Subcutaneous abdominal adipose tissue (tissue), 5 donors: ENCODE data around the gene APOBEC4.
A peak's percentile ranks its signal among the peaks of the same experiment; 100 is the strongest.

Experiments
- H3K27ac ChIP-seq: one replicate; pipeline ENCODE4 v1.7.0; 2013; ENCODE audit warnings: low read depth, mild to moderate bottlenecking, inconsistent platforms, low read length, moderate library complexity
- H3K27me3 ChIP-seq, 5 donors: one replicate each; pipeline ENCODE4 v1.7.0; 2013; ENCODE audit warnings: low read length in 5 of 5, inconsistent platforms in 1 of 5; ENCODE audit not compliant: control insufficient read depth in 5 of 5, insufficient read depth in 4 of 5
- H3K36me3 ChIP-seq, 5 donors: one replicate each; pipeline ENCODE4 v1.7.0; 2013; ENCODE audit warnings: low read length in 5 of 5; ENCODE audit not compliant: control insufficient read depth in 5 of 5, insufficient read depth in 5 of 5
- H3K4me1 ChIP-seq, 5 donors: one replicate each; pipeline ENCODE4 v1.7.0; 2013; ENCODE audit warnings: low read length in 5 of 5, mild to moderate bottlenecking in 3 of 5, moderate library complexity in 1 of 5; ENCODE audit not compliant: control insufficient read depth in 5 of 5, insufficient read depth in 5 of 5
- H3K4me3 ChIP-seq, 5 donors: one replicate each; pipeline ENCODE4 v1.7.0; 2013; ENCODE audit warnings: low read length in 5 of 5, low read depth in 1 of 5
- H3K9ac ChIP-seq, 5 donors: one replicate each; pipeline ENCODE4 v1.7.0; 2013; ENCODE audit warnings: low read length in 5 of 5, mild to moderate bottlenecking in 4 of 5, moderate library complexity in 3 of 5
- H3K9me3 ChIP-seq, 5 donors: one replicate each; pipeline ENCODE4 v1.7.0; 2013; ENCODE audit warnings: low read length in 5 of 5; ENCODE audit not compliant: control insufficient read depth in 5 of 5
- donor health status: healthy.
- donor health status: healthy.
- donor health status: healthy.
- donor health status: healthy.
- donor health status: healthy.

Gene APOBEC4

DNA sequence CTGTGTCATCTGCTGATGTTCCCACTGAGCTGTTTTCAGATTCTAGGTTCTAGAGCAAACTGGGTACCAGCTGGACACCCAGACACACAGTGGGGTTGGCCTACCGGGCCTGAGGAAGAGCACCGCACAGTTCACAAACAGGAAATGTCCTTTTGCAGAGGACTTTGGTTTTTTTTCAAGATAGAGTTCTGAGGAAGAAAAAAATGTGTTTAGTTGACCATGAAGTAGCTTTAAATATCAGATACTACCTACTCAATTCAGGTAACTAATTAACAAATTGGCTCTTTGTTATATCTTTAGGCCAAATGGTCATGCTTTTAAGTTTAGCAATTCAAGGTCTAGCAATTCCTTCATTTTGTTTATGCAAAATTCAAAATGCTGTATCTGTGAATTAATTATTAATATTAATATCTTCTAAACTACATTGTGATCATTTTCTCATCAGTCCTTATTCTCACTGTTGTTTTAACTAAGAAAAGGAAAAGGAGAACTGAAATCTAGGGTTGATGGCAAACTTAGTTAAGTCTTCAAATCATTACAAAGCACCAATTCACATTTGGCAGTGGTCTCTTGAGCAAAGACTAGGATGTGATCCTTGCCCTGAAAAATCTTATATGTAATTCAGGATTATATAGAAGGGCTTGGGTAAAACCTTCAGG, 45.7 kb downstream of the APOBEC4 start:
- H3K4me3 ChIP-seq, result no peak overlapping the region
- no peaks in the 10 kb centered on the region for H3K36me3 ChIP-seq
- peaks cover 0 to 4% (median 0%) of the 10 kb centered on the region in 5 donors for H3K27me3 ChIP-seq
- H3K4me1 ChIP-seq, result peaks cover 5 to 31% (median 14%) of the 10 kb centered on the region in 5 donors
- no peak overlapping the region for H3K9ac ChIP-seq
- no peaks in the 10 kb centered on the region for H3K9me3 ChIP-seq
- no peak overlapping the region for H3K27ac ChIP-seq

DNA sequence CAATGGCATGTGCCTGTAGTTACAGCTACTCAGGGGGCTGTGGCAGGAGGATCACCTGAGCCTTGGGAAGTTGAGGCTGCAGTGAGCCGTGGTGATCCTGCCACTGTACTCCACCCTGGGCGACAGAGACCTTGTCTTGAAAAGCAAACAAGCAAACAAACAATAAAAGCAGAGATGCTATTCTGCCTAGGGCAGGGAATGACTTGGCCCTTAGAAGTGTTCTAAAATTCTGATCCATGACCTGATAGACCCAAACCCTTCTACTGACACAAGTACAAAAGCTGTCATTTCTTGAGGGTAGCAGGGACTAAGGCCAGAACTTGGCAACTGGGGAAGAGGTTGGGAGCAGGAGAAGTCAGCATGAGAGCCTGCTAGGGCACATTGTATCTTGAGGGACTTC, 47.2 kb downstream of the APOBEC4 start:
- H3K27ac ChIP-seq, result no peak overlapping the region
- no peak overlapping the region for H3K9ac ChIP-seq
- H3K36me3 ChIP-seq, result no peaks in the 10 kb centered on the region
- no peaks in the 10 kb centered on the region for H3K9me3 ChIP-seq
- H3K4me1 ChIP-seq, result peaks cover 5 to 31% (median 14%) of the 10 kb centered on the region in 5 donors
- H3K27me3 ChIP-seq, result peaks cover 0 to 4% (median 0%) of the 10 kb centered on the region in 5 donors
- no peak overlapping the region for H3K4me3 ChIP-seq

DNA sequence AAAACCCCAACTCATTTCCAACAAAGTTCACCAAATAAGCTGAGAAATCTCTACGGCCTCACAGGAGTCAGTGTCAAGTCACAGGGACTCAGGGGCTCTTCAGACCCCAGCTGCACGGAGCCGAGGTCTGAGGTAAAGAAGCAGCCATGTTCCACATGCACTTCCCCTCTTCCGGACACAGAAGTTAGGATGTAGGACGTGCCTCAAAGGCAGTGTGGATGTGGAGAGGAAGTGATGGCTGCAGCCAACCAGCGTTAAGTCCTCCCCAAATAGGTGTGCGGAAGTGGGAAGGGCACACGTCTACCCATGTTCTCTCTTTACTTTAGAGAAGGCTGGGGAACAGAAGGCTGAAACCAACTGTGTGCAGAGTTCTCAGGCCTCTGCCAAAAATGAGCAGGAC, 48.3 kb downstream of the APOBEC4 start:
- H3K36me3 ChIP-seq, result no peaks in the 10 kb centered on the region
- H3K27ac ChIP-seq, result no peak overlapping the region
- no peaks in the 10 kb centered on the region for H3K9me3 ChIP-seq
- H3K27me3 ChIP-seq, result peaks cover 0 to 4% (median 0%) of the 10 kb centered on the region in 5 donors
- peak overlapping the region in 1 of 5 donors; percentile 21 for H3K4me3 ChIP-seq
- H3K9ac ChIP-seq, result no peak overlapping the region
- peaks cover 2 to 27% (median 14%) of the 10 kb centered on the region in 5 donors for H3K4me1 ChIP-seq

DNA sequence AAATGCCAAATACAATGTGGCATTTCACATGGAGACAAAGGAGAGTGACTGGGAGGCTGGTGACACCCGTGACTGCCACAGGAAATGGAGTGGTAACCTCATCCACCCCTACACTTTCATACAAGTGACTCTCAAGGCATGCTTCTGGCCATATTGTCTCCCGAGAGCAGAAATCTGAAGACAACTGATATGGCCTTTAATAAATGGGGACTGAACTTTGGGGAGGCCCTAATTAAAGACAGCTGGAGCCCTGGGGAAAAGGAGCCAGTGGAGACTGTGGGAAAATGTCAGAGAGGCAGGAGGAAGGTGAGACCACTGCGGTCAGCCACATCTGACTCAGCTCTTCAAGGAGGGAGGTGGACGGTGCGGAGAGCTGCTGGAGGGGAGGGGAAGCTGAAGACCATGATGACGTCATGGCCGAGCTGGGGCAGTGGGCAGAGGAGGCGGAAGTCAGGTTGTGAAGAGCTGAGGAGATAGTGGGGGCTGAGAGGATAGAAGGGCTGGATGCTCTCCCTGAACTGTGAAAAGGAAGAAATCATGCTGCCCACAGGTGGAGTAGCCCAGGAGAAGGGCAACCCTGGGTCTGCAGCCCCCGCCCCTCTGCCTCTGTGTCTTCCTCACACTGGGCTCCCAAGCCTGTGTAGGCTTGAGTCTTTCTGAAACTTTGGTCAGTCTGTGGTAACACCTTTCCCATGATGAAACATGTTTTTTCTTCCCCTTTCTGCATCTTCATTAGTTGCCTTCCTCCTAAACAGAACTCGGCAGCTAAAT, 48.9 kb downstream of the APOBEC4 start:
- no peaks in the 10 kb centered on the region for H3K36me3 ChIP-seq
- no peak overlapping the region for H3K9ac ChIP-seq
- no peak overlapping the region for H3K27ac ChIP-seq
- H3K9me3 ChIP-seq, result no peaks in the 10 kb centered on the region
- H3K27me3 ChIP-seq, result peaks cover 0 to 4% (median 0%) of the 10 kb centered on the region in 5 donors
- H3K4me3 ChIP-seq, result peak overlapping the region in 1 of 5 donors; percentile 21
- peaks cover 1 to 22% (median 9%) of the 10 kb centered on the region in 5 donors for H3K4me1 ChIP-seq

DNA sequence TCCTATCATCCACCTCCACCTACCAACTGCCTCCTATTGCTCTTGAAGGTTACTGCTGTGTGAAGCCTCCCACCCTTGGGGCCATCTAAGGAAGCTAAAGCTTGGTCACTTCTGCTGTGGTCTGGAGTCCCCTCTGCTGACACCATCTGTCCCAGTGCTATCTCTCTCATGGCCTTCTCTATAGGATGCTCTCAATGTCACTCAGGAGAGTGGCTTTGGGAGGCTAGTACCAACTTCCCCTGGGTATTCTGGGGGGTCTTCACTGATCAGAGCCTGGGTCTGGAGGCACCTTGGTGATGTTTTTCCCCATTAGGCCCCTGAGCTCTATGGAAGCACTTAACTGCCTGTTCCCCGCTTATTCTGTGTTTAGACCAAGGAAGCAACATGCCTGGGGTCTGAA, 50.6 kb downstream of the APOBEC4 start:
- Histone ChIP-seq H3K4me1 (peaks cover 1 to 25% (median 14%) of the 10 kb centered on the region in 5 donors), H3K27ac (no peak overlapping the region), H3K4me3 (no peak overlapping the region)

DNA sequence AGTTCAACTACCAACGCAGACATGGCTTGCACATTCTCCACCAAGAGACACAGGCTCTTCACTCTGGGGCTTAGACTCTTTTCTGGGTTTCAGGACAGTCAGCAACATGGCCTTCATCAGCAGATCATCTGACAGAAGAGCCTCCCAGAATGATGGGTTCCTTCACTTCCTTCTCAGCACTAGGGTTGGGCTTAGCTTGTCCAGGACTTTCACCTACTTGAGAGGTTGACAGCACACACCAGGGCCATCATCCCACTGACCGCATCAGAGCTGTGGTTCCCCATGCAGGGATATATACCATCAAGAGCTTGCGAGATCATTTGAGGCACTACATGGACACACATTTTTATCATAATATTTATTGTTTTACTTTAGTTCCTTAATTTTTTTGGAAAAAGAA, 52.5 kb downstream of the APOBEC4 start:
- H3K27ac ChIP-seq, result no peak overlapping the region
- peaks cover 1 to 20% (median 14%) of the 10 kb centered on the region in 5 donors for H3K4me1 ChIP-seq
- no peak overlapping the region for H3K9ac ChIP-seq
- H3K4me3 ChIP-seq, result no peak overlapping the region
- H3K9me3 ChIP-seq, result no peaks in the 10 kb centered on the region
- peaks cover 0 to 4% (median 0%) of the 10 kb centered on the region in 5 donors for H3K27me3 ChIP-seq
- H3K36me3 ChIP-seq, result no peaks in the 10 kb centered on the region

More for the DNA sequence above, 50.6 kb downstream of the APOBEC4 start:
- H3K9ac ChIP-seq, result no peak overlapping the region
- peaks cover 0 to 4% (median 0%) of the 10 kb centered on the region in 5 donors for H3K27me3 ChIP-seq
- H3K36me3 ChIP-seq, result no peaks in the 10 kb centered on the region
- no peaks in the 10 kb centered on the region for H3K9me3 ChIP-seq

DNA sequence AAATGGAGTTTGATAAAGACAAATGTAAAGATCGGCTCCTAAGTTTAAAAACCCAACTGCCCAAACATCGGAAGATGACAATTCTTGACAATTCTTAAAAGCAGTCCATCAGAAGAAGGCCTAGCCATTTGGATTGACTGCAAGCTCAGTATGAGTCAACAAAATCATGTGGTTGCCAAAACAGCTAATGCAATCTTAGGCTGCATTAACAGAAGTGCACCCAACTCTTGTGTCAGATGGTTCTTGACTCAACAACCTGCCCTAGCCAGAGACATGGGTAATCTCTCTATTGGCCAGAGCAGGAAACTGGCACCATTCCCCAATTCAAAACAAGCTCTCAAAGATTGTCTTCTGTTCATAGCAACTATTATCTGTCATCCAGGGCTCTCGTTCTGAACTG, 53.0 kb downstream of the APOBEC4 start:
- Histone ChIP-seq H3K4me1 (peaks cover 1 to 20% (median 14%) of the 10 kb centered on the region in 5 donors), H3K27ac (no peak overlapping the region), H3K36me3 (no peaks in the 10 kb centered on the region), H3K27me3 (peaks cover 0 to 4% (median 0%) of the 10 kb centered on the region in 5 donors), H3K9me3 (no peaks in the 10 kb centered on the region), H3K9ac (no peak overlapping the region), H3K4me3 (no peak overlapping the region)

DNA sequence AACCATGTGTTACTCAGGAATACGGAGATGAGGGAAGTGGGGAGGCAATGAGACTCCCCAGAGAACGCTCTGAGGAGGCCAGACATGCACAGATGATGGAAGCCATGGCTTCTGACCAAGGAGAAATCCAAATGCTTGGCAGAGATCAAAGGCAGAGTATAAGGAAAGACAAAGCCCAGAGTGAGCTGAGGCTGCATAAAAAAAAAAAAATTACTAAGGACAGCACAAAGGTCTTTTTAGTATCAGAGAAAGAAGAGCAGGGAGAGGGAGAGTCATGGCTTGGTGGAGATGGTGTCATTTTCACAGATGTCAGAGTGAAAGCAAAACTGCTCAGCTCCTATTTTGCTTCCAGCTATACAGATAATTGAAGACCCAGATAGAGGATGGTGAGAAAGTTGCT, 54.7 kb downstream of the APOBEC4 start:
- Histone ChIP-seq H3K4me3 (no peak overlapping the region), H3K9me3 (no peaks in the 10 kb centered on the region), H3K27me3 (no peaks in the 10 kb centered on the region), H3K36me3 (no peaks in the 10 kb centered on the region), H3K27ac (no peak overlapping the region), H3K4me1 (peaks cover 0 to 15% (median 11%) of the 10 kb centered on the region in 5 donors), H3K9ac (no peak overlapping the region)

DNA sequence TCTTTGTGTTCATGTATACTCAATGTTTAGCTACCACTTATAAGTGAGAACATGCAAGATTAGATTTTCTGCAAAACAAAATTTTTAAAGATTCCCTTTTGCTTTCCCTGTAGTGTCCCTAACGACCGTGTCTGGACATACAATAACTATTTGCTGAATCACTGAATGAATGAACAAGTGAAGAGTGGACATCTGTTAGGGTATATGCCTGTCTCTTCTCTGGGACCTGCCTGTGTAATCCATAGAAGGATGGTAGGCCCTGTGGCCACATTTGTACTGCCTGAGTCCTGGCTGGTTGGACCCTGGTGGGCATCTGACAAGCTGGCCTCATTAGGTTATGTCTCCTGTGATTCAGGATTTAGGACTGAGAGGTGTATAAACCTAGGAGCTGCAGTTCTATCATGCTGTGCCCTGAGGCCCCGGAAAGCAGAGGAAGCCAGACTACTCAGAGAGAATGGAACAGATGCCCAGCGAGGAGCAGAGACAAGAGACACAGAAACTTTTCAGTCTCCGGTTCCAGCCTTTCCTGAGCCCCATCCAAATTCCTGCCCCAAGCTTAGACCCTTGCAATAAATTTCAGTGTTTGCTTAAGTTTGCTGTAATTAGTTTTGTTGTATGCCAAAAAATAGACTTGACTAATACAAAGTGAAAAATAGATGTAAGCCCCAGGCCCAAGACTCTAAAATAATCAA, 55.3 kb downstream of the APOBEC4 start:
- Histone ChIP-seq H3K27me3 (no peaks in the 10 kb centered on the region), H3K9ac (peak overlapping the region in 1 of 5 donors; percentile 28), H3K4me1 (peaks cover 0 to 16% (median 14%) of the 10 kb centered on the region in 5 donors), H3K4me3 (no peak overlapping the region), H3K27ac (peak overlapping the region; percentile 34), H3K36me3 (no peaks in the 10 kb centered on the region), H3K9me3 (no peaks in the 10 kb centered on the region)

DNA sequence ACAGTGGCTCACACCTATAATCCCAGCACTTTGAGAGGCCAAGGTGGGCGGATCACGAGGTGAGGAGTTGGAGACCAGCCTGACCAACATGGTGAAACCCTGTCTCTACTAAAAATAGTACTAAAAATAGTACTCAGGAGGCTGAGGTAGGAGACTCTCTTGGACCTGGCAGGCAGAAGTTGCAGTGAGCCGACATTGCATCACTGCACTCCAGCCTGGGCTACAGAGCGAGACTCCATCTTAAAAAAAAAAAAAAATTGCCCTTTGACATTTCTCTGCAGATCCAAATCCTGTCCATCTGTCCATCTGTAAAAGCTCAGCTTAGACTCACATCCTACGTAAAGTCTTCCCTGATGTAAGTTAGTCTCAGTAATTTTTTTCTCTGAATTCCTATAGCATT, 56.6 kb downstream of the APOBEC4 start:
- H3K4me1 ChIP-seq, result peaks cover 0 to 23% (median 14%) of the 10 kb centered on the region in 5 donors
- H3K27ac ChIP-seq, result no peak overlapping the region
- no peaks in the 10 kb centered on the region for H3K36me3 ChIP-seq
- H3K4me3 ChIP-seq, result no peak overlapping the region
- no peaks in the 10 kb centered on the region for H3K9me3 ChIP-seq
- no peaks in the 10 kb centered on the region for H3K27me3 ChIP-seq
- no peak overlapping the region for H3K9ac ChIP-seq
